ENCODE results near the gene NCAPH2.
A peak's percentile ranks its signal among the peaks of the same experiment; 100 is the strongest.

Gene NCAPH2

GRCh38 chr22:50471962-50472361 lies 36.1 kb upstream of the NCAPH2 start:
- peaks cover 34 to 49% of the 10 kb centered on the region in 2 experiments for H3K4me1 ChIP-seq (ENCODE audit: control insufficient read depth in 1 of 2, insufficient read depth in 1 of 2, low read depth in 1 of 2, low read length in 1 of 2)
- H3K27ac ChIP-seq: no peak overlapping the region
- H3K36me3 ChIP-seq: peaks cover 18% of the 10 kb centered on the region
- H3K9me3 ChIP-seq: no peaks in the 10 kb centered on the region
- no peak for TF ChIP-seq CTCF (IDR thresholded peaks at IDR 0.05)
- H3K4me3 ChIP-seq (ENCODE audit: low read depth in 1 of 2, low read length in 1 of 2): no peak overlapping the region
- H3K27me3 ChIP-seq: peaks cover 8% of the 10 kb centered on the region

- Histone ChIP-seq H3K27ac (no peak overlapping the region), H3K4me1 (ENCODE audit: control insufficient read depth in 1 of 2, insufficient read depth in 1 of 2, low read depth in 1 of 2, low read length in 1 of 2) (peaks cover 34 to 49% of the 10 kb centered on the region in 2 experiments), H3K36me3 (peaks cover 6% of the 10 kb centered on the region), H3K27me3 (peaks cover 19% of the 10 kb centered on the region), H3K4me3 (ENCODE audit: low read depth in 1 of 2, low read length in 1 of 2) (peak overlapping the region; percentile 66 to 70), H3K9me3 (no peaks in the 10 kb centered on the region)
- no peak for TF ChIP-seq CTCF (IDR thresholded peaks at IDR 0.05)
Measured at GRCh38 chr22:50473088-50473487, 34.9 kb upstream of the NCAPH2 start.

- peaks cover 3% of the 10 kb centered on the region for H3K36me3 ChIP-seq
- TF ChIP-seq CTCF (IDR thresholded peaks at IDR 0.05): no peak
- H3K27ac ChIP-seq: peak overlapping the region; percentile 66
- H3K4me1 ChIP-seq (ENCODE audit: control insufficient read depth in 1 of 2, insufficient read depth in 1 of 2, low read depth in 1 of 2, low read length in 1 of 2): peaks cover 34 to 49% of the 10 kb centered on the region in 2 experiments
- H3K4me3 ChIP-seq (ENCODE audit: low read depth in 1 of 2, low read length in 1 of 2): peak overlapping the region; percentile 66 to 70
- H3K9me3 ChIP-seq: no peaks in the 10 kb centered on the region
- H3K27me3 ChIP-seq: peaks cover 27% of the 10 kb centered on the region
Measured at GRCh38 chr22:50473855-50474671, 34.0 kb upstream of the NCAPH2 start.

- peak within 1 kb of the TSS; percentile 66 for H3K27ac ChIP-seq
- H3K4me3 ChIP-seq (ENCODE audit: low read depth in 1 of 2, low read length in 1 of 2): peak within 1 kb of the TSS; percentile 66 to 81
- TF ChIP-seq CTCF (IDR thresholded peaks at IDR 0.05): peak; percentile 20
- peaks cover 30 to 43% of the 10 kb centered on the region in 2 experiments for H3K4me1 ChIP-seq (ENCODE audit: control insufficient read depth in 1 of 2, insufficient read depth in 1 of 2, low read depth in 1 of 2, low read length in 1 of 2)
- H3K27me3 ChIP-seq: peaks cover 36% of the 10 kb centered on the region
- H3K36me3 ChIP-seq: peaks cover 3% of the 10 kb centered on the region
- no peaks in the 10 kb centered on the region for H3K9me3 ChIP-seq
Measured at GRCh38 chr22:50474710-50475651, 33.0 kb upstream of the NCAPH2 start, which contains the start of gene SBF1. Gene SBF1 (minus strand): TSS chr22:50475035. CDS start chr22:50474840, 195 bp downstream.

GRCh38 chr22:50475652-50476002 lies 32.4 kb upstream of the NCAPH2 start:
- Histone ChIP-seq H3K27me3 (peaks cover 43% of the 10 kb centered on the region), H3K4me1 (ENCODE audit: control insufficient read depth in 1 of 2, insufficient read depth in 1 of 2, low read depth in 1 of 2, low read length in 1 of 2) (peaks cover 24 to 37% of the 10 kb centered on the region in 2 experiments), H3K4me3 (ENCODE audit: low read depth in 1 of 2, low read length in 1 of 2) (peak overlapping the region; percentile 66 to 81), H3K27ac (no peak overlapping the region), H3K36me3 (peaks cover 3% of the 10 kb centered on the region), H3K9me3 (no peaks in the 10 kb centered on the region)
- TF ChIP-seq CTCF (IDR thresholded peaks at IDR 0.05): no peak
